ENCODE results near the gene PROX2.

DNA sequence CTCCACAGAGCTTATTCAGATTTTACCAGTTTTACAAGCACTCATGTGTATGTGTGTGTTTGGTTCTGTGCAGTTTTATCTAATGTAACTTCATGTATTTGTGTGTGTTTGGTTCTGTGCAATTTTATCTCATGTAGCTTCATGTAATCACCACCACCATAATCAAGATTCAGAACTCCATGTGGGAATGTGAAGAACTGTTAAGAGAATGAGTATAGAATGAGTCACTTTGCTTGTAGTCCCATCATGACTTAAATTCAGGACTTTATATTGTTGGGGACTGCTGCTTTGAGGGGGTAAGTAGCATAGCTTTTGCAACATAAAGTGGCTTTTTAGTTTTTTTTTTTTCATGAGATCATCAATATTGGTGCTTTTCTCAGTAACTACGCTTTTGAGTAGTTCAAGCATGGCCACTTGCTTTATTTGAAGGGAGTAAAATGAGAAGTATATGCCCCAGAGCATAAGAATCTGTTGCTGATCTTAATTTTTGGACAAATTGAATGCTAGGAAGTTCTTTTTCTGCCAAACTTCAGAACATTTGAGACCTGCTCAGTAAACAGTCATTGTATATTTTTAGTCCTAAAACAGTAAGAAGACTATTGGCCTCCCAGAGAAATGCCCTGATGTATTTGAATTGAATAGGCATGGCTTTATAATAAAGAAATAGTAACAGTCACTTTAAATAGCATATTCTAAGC, 28.8 kb downstream of the PROX2 start:
- TF ChIP-seq, protein P1, sequence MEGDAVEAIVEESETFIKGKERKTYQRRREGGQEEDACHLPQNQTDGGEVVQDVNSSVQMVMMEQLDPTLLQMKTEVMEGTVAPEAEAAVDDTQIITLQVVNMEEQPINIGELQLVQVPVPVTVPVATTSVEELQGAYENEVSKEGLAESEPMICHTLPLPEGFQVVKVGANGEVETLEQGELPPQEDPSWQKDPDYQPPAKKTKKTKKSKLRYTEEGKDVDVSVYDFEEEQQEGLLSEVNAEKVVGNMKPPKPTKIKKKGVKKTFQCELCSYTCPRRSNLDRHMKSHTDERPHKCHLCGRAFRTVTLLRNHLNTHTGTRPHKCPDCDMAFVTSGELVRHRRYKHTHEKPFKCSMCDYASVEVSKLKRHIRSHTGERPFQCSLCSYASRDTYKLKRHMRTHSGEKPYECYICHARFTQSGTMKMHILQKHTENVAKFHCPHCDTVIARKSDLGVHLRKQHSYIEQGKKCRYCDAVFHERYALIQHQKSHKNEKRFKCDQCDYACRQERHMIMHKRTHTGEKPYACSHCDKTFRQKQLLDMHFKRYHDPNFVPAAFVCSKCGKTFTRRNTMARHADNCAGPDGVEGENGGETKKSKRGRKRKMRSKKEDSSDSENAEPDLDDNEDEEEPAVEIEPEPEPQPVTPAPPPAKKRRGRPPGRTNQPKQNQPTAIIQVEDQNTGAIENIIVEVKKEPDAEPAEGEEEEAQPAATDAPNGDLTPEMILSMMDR (IDR thresholded peaks at IDR 0.05): no peak
- no peak for TF ChIP-seq POLR2A (IDR thresholded peaks at IDR 0.05)

Data from testis (tissue), 2 donors.